PFSK-1 (cell line): ENCODE measurements around the gene KCNT2.

Source experiments
- FOXP2 ChIP-seq: optimal IDR thresholded peaks from 2 replicates; pipeline ENCODE3; 2011; ENCODE audit warnings: borderline replicate concordance, control low read depth, inconsistent platforms; ENCODE audit not compliant: insufficient read depth; ENCODE audit errors: extremely low read length, extremely low read depth
- POLR2AphosphoS5 ChIP-seq: IDR thresholded peaks from 2 replicates; pipeline ENCODE4 v1.6.1; 2012; ENCODE audit warnings: low read depth, mild to moderate bottlenecking, control low read depth, low read length, moderate library complexity
- REST ChIP-seq, 2 experiments: IDR thresholded peaks; 2 replicates each; pipeline versions ENCODE4 v1.6.1 to v1.8.0; 2011 to 2012; ENCODE audit warnings: low read depth in 2 of 2, low read length in 2 of 2, control low read depth in 1 of 2, inconsistent platforms in 1 of 2, mild to moderate bottlenecking in 1 of 2, moderate library complexity in 1 of 2; ENCODE audit not compliant: insufficient read depth in 1 of 2
- SIN3A ChIP-seq: IDR thresholded peaks from 2 replicates; pipeline ENCODE4 v1.6.1; 2012; ENCODE audit warnings: mild to moderate bottlenecking, low read length, moderate library complexity, borderline replicate concordance; ENCODE audit not compliant: insufficient read depth
- TAF1 ChIP-seq: IDR thresholded peaks from 2 replicates; pipeline ENCODE4 v1.6.1; 2012; ENCODE audit warnings: low read length, control low read depth, borderline replicate concordance; ENCODE audit not compliant: insufficient read depth

Gene KCNT2

DNA sequence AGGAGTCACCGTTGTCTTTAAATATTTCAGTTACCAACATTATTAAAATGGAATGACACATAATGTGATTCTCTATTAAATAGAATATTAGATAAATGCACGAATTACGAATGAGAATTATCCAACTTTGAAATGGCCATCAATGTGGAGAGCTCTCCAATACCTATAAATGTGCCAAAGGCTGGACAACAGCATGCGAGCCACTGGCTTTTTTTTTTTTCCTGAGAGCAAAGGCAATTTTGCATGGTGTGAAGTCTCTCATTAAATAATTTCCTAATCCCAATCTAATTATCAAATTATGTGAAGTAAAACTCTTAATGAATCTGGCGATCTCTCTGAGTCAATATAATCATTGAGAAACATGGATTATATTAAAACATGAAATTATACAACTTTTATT, 113.5 kb downstream of the KCNT2 start:
- no peak for TF ChIP-seq SIN3A
- TF ChIP-seq POLR2AphosphoS5 = no peak
- TF ChIP-seq FOXP2 = no peak
- TF ChIP-seq REST (IDR thresholded peaks at IDR 0.05; ENCODE audit: insufficient read depth in 1 of 2, low read depth in 2 of 2, low read length in 2 of 2) = no peak
- no peak for TF ChIP-seq TAF1

- no peak for TF ChIP-seq FOXP2
- TF ChIP-seq REST (IDR thresholded peaks at IDR 0.05; ENCODE audit: insufficient read depth in 1 of 2, low read depth in 2 of 2, low read length in 2 of 2) = no peak
- TF ChIP-seq SIN3A = no peak
- no peak for TF ChIP-seq TAF1
- no peak for TF ChIP-seq POLR2AphosphoS5
These were observed 114.4 kb downstream of the KCNT2 start for GRCh38 chr1:196493881-196494280.

DNA sequence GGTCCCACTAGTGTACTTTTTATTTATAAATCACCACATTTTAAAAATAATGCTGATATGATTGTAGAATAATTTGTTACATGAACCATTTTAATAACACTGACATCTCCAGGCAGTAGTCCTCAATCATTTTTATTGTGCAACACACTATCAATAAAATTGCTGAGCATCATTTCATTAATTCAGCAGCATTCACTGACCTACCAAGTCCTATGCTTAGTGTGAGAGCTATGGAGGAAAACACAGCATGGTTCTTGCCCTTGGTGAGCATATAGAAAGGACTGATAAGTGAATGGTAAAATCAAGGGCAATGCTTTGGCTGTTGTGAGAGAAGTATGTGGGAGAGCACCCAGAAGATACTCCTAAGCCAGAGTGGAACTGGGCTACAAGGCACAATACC, 119.7 kb downstream of the KCNT2 start:
- TF ChIP-seq TAF1 = no peak
- TF ChIP-seq REST (IDR thresholded peaks at IDR 0.05; ENCODE audit: insufficient read depth in 1 of 2, low read depth in 2 of 2, low read length in 2 of 2) = no peak
- no peak for TF ChIP-seq FOXP2
- TF ChIP-seq POLR2AphosphoS5 = no peak
- no peak for TF ChIP-seq SIN3A

DNA sequence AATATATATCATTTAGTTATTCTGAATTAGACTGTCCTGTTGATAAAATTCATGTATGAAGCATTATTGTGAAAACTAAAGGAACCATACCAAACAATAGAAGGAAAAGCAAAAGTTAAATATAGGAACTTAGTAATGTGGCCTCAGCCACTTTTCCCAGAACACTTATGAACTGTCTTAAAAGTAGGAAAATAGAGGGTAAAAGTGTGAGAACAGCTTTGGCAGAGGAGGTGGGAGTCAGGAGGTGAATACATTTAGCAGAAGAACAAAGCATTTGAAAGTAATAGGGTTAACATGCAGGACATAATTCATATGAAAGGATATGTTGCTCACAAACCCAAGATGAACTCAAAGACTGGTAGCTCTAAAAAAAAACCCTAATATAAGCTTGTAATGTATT, 121.9 kb downstream of the KCNT2 start:
- no peak for TF ChIP-seq TAF1
- no peak for TF ChIP-seq REST (IDR thresholded peaks at IDR 0.05; ENCODE audit: insufficient read depth in 1 of 2, low read depth in 2 of 2, low read length in 2 of 2)
- TF ChIP-seq FOXP2 = no peak
- no peak for TF ChIP-seq SIN3A
- no peak for TF ChIP-seq POLR2AphosphoS5

DNA sequence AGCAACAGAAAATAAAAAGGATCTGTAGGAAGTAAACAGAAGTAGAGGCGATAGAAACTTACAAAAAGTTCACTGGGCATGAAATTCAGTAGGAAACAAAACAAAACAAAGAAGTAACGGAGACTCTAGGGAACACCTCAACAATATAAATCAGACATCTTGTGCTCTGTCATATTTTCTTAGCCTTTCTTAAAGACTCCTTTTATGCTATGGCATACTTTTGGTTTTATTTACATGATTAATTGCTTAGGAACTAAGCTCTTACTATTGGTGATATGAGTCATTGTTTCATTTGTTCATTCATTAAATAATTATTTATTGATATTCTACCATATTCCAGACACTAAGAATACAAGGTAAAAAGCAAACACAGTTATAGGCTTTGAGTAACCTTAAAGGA, 126.6 kb downstream of the KCNT2 start:
- TF ChIP-seq SIN3A = no peak
- TF ChIP-seq FOXP2 = no peak
- no peak for TF ChIP-seq POLR2AphosphoS5
- TF ChIP-seq REST (IDR thresholded peaks at IDR 0.05; ENCODE audit: insufficient read depth in 1 of 2, low read depth in 2 of 2, low read length in 2 of 2) = no peak
- TF ChIP-seq TAF1 = no peak
